Effector memory CD8-positive, alpha-beta T cell (primary cell): ENCODE data around the gene BUB1.

Experiments
- ATAC-seq: fragments of 150-1000 bp; cut with Tn5 transposase; replicated peaks from 2 replicates; pipeline ENCODE4 v1.10.0; 2021; ENCODE audit warnings: mild to moderate bottlenecking, moderate library complexity
- DNase-seq, 3 experiments: peaks; one replicate each; pipeline ENCODE4 v3.0.0; 2021
- H3K27ac Mint-ChIP-seq, 2 donors: one replicate each; pipeline ENCODE4 v1.8.0; 2022; ENCODE audit warnings: mild to moderate bottlenecking in 2 of 2, mixed read lengths in 2 of 2, moderate library complexity in 2 of 2
- H3K27me3 Mint-ChIP-seq, 2 donors: one replicate each; pipeline ENCODE4 v1.8.0; 2022; ENCODE audit warnings: mixed read lengths in 2 of 2
- H3K36me3 Mint-ChIP-seq: one replicate; pipeline ENCODE4 v1.8.0; 2022; ENCODE audit warnings: mild to moderate bottlenecking, moderate library complexity, mixed read lengths; ENCODE audit not compliant: insufficient read depth
- H3K4me1 Mint-ChIP-seq, 2 donors: one replicate each; pipeline ENCODE4 v1.8.0; 2022; ENCODE audit warnings: low read depth in 2 of 2, mixed read lengths in 2 of 2
- H3K4me3 Mint-ChIP-seq, 2 donors: one replicate each; pipeline ENCODE4 v1.8.0; 2022; ENCODE audit warnings: mild to moderate bottlenecking in 2 of 2, mixed read lengths in 2 of 2, moderate library complexity in 2 of 2
- H3K9me3 Mint-ChIP-seq, 2 donors: one replicate each; pipeline ENCODE4 v1.8.0; 2022; ENCODE audit warnings: mixed read lengths in 2 of 2

Gene BUB1

GRCh38 chr2:110660558-110660957 lies 17.3 kb downstream of the BUB1 start:
- ATAC-seq (no peak), DNase-seq (no peak)
- Mint-ChIP-seq H3K27me3 (no peaks in the 10 kb centered on the region), H3K4me1 (peaks cover 8 to 12% of the 10 kb centered on the region in 2 donors), H3K4me3 (no peak overlapping the region), H3K27ac (no peak overlapping the region), H3K9me3 (no peaks in the 10 kb centered on the region), H3K36me3 (peaks cover 6% of the 10 kb centered on the region)

DNA sequence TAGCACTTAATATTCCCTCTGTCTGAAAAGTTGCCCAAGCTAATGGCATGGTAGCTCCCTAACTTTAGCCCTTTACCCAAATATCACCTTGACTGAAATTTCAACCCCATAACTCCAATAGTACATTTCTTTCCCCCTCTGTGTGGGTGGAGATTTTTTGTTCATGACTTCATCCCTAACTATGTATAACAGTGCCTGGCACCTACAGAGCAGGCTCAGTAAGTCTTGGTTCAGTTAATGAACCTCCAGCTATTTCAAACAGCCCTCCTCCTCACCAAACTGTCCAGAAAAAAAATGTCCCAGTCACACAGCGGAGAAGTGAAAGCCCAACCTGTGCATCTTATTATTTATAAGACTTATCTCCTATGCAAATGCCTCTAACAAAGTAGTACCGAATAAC lies 18.6 kb downstream of the BUB1 start:
- Mint-ChIP-seq H3K4me3 (no peak overlapping the region), H3K4me1 (peaks cover 8 to 12% of the 10 kb centered on the region in 2 donors), H3K27me3 (no peaks in the 10 kb centered on the region), H3K36me3 (peaks cover 6% of the 10 kb centered on the region), H3K27ac (no peak overlapping the region), H3K9me3 (no peaks in the 10 kb centered on the region)
- no peak for DNase-seq
- no peak for ATAC-seq

DNA sequence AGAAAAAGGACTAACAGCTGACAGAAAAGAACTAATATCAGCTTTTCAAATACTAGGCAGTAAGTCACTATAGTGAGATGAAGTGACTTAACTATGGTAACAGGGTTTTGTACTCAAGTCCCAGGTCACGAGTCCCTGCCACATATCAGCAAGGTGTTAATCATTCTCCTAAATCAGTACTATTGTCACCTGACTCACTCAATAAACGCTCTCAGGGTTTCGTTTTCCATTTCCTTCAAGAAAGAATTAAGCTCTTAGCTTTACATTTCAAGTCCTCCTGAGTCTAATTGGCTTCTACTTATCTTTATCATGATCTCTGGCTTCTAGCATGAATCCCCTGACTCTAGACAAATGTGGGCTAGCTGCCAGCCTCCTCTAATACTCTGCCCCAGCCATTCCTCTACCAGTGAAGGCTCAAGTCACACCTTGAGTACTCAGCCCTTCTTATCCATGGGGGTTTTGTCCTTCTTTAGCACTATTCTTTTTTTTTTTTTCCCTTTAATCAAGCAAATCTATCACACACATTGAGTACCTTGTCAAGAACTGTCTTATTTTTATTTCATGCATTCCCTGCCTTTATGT lies 20.0 kb downstream of the BUB1 start:
- peak; percentile 97 for ATAC-seq
- H3K4me3 Mint-ChIP-seq: peak overlapping the region; percentile 18 to 43

GRCh38 chr2:110655701-110656100 lies 22.2 kb downstream of the BUB1 start:
- Mint-ChIP-seq H3K27ac (no peak overlapping the region), H3K4me3 (no peak overlapping the region), H3K27me3 (no peaks in the 10 kb centered on the region), H3K9me3 (no peaks in the 10 kb centered on the region), H3K36me3 (peaks cover 6% of the 10 kb centered on the region), H3K4me1 (peaks cover 8 to 12% of the 10 kb centered on the region in 2 donors)
- DNase-seq: no peak
- no peak for ATAC-seq

More for the DNA sequence above, 20.0 kb downstream of the BUB1 start:
- peaks cover 6% of the 10 kb centered on the region for H3K36me3 Mint-ChIP-seq
- peak overlapping the region; percentile 53 to 87 for H3K27ac Mint-ChIP-seq
- H3K4me1 Mint-ChIP-seq: peaks cover 8 to 12% of the 10 kb centered on the region in 2 donors
- H3K9me3 Mint-ChIP-seq: no peaks in the 10 kb centered on the region
- no peak for DNase-seq
- H3K27me3 Mint-ChIP-seq: no peaks in the 10 kb centered on the region

GRCh38 chr2:110653861-110654260 lies 24.0 kb downstream of the BUB1 start:
- no peak for ATAC-seq
- peaks cover 3% of the 10 kb centered on the region for H3K36me3 Mint-ChIP-seq
- H3K27ac Mint-ChIP-seq: no peak overlapping the region
- H3K9me3 Mint-ChIP-seq: no peaks in the 10 kb centered on the region
- H3K4me3 Mint-ChIP-seq: no peak overlapping the region
- H3K27me3 Mint-ChIP-seq: no peaks in the 10 kb centered on the region
- peaks cover 8 to 12% of the 10 kb centered on the region in 2 donors for H3K4me1 Mint-ChIP-seq
- DNase-seq: no peak

DNA sequence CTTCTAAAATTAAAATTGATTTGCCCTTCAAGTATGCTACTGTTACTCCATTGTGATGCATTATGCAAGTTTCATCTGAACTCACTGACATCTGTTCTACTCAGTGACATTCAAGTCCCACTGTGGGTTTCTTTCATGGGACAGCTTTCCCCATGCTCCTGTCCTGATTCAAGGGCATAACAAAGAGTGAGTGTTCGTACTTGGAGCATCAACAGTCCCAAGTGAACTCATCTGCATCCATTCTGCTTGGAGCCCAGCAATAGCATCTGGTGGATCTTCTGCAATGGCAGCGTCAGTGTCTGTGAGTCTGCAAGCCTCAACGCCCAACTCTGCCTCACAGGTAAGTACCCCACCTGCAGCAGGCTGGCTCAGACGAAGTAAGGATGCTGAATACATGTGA lies 27.5 kb downstream of the BUB1 start:
- Mint-ChIP-seq H3K9me3 (no peaks in the 10 kb centered on the region), H3K27me3 (no peaks in the 10 kb centered on the region), H3K27ac (no peak overlapping the region), H3K36me3 (no peaks in the 10 kb centered on the region), H3K4me1 (no peaks in the 10 kb centered on the region), H3K4me3 (no peak overlapping the region)
- DNase-seq (no peak), ATAC-seq (no peak)

DNA sequence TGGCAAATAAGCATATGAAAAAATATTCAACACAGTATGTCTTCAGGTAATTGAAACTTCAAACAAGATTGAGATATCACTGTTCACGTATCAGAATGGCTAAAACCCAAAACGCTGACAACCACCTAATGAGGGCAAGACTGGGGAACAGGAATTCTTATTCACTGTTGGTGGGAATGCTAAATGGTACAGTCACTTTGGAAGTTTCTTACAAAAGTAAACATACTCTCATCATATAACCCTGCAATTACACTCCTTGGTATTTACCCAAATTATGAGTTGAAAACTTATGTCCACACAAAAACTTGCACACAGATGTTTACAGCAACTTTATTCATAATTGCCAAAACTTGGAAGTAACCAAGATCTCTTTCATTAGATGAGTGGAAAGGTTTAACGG lies 30.1 kb downstream of the BUB1 start:
- Mint-ChIP-seq H3K4me3 (no peak overlapping the region), H3K27me3 (no peaks in the 10 kb centered on the region), H3K27ac (no peak overlapping the region), H3K4me1 (peaks cover 0 to 5% of the 10 kb centered on the region in 2 donors), H3K36me3 (no peaks in the 10 kb centered on the region), H3K9me3 (no peaks in the 10 kb centered on the region)
- DNase-seq: no peak
- no peak for ATAC-seq

GRCh38 chr2:110645616-110646015 lies 32.2 kb downstream of the BUB1 start:
- H3K4me1 Mint-ChIP-seq: peaks cover 0 to 5% of the 10 kb centered on the region in 2 donors
- DNase-seq: no peak
- H3K27ac Mint-ChIP-seq: no peak overlapping the region
- no peak overlapping the region for H3K4me3 Mint-ChIP-seq
- no peaks in the 10 kb centered on the region for H3K9me3 Mint-ChIP-seq
- H3K27me3 Mint-ChIP-seq: no peaks in the 10 kb centered on the region
- no peaks in the 10 kb centered on the region for H3K36me3 Mint-ChIP-seq
- no peak for ATAC-seq

DNA sequence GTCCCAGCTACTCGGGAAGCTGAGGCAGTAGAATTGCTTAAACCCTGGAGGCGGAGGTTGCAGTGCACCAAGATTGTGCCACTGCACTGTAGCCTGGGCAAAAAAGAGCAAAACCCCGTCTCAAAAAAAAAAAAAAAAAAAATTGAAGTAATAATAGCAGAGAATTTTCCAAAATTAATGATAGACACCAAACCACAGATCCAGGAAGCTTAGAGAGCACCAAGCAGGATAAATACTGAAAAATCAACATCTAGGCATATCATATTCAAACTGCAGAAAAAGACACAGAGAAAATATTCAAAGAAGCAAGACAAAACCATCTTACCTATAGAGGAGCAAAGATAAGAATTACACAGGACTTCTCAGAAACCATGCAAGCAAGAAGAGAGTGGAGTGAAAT lies 33.5 kb downstream of the BUB1 start:
- H3K36me3 Mint-ChIP-seq: no peaks in the 10 kb centered on the region
- H3K27me3 Mint-ChIP-seq: no peaks in the 10 kb centered on the region
- DNase-seq (no peak), ATAC-seq (no peak)
- peaks cover 0 to 5% of the 10 kb centered on the region in 2 donors for H3K4me1 Mint-ChIP-seq
- no peaks in the 10 kb centered on the region for H3K9me3 Mint-ChIP-seq
- H3K27ac Mint-ChIP-seq: no peak overlapping the region
- no peak overlapping the region for H3K4me3 Mint-ChIP-seq

- Mint-ChIP-seq H3K27ac (no peak overlapping the region), H3K4me3 (no peak overlapping the region), H3K36me3 (no peaks in the 10 kb centered on the region), H3K9me3 (no peaks in the 10 kb centered on the region), H3K27me3 (no peaks in the 10 kb centered on the region), H3K4me1 (peaks cover 0 to 5% of the 10 kb centered on the region in 2 donors)
- DNase-seq (no peak), ATAC-seq (no peak)
These were observed 35.5 kb downstream of the BUB1 start for GRCh38 chr2:110642360-110642759.

GRCh38 chr2:110639972-110640371 lies 37.9 kb downstream of the BUB1 start:
- H3K27ac Mint-ChIP-seq: no peak overlapping the region
- no peak overlapping the region for H3K4me3 Mint-ChIP-seq
- DNase-seq (no peak), ATAC-seq (no peak)
- H3K27me3 Mint-ChIP-seq: no peaks in the 10 kb centered on the region
- no peaks in the 10 kb centered on the region for H3K9me3 Mint-ChIP-seq
- peaks cover 0 to 5% of the 10 kb centered on the region in 2 donors for H3K4me1 Mint-ChIP-seq
- H3K36me3 Mint-ChIP-seq: no peaks in the 10 kb centered on the region

DNA sequence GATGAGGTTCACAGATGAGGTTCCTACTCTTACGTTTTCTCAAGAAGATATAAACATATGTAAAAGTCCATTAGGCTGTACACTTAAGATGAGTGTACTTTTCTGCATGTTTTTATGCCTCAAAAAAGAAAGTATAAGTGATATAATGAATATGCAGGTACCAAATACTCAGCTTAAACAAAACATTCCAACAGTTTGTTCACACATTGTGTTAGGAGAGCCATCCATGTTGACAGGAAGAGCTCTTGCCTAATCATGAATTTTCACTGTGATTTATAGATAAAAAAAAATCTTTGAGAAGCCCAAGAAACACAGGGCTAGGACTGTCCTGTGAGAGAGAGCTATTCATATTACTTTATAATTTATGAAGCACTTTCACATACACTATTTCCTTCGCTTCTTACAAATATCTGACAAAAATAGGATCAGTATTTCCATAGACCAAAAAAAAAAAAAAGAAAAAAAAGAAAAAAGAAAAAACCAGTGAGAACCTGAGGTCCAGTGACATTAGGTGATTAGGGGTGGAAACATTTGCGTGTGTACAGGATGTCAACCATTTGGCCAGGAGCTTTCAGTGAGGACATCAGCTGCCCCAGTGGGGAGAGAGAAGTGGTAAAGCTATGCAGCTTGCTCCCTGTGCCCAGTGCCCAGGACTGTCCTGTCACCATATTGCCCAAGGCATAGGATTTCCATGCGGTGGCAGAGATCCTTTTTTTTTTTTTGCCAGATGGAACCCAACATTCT lies 38.7 kb downstream of the BUB1 start:
- H3K36me3 Mint-ChIP-seq: no peaks in the 10 kb centered on the region
- H3K9me3 Mint-ChIP-seq: no peaks in the 10 kb centered on the region
- H3K4me1 Mint-ChIP-seq: peaks cover 0 to 5% of the 10 kb centered on the region in 2 donors
- no peaks in the 10 kb centered on the region for H3K27me3 Mint-ChIP-seq
- no peak overlapping the region for H3K4me3 Mint-ChIP-seq
- ATAC-seq (no peak), DNase-seq (no peak)
- H3K27ac Mint-ChIP-seq: no peak overlapping the region

GRCh38 chr2:110638004-110638403 lies 39.9 kb downstream of the BUB1 start:
- no peaks in the 10 kb centered on the region for H3K36me3 Mint-ChIP-seq
- H3K27me3 Mint-ChIP-seq: no peaks in the 10 kb centered on the region
- DNase-seq (no peak), ATAC-seq (no peak)
- H3K4me1 Mint-ChIP-seq: peaks cover 0 to 1% of the 10 kb centered on the region in 2 donors
- no peak overlapping the region for H3K27ac Mint-ChIP-seq
- H3K9me3 Mint-ChIP-seq: no peaks in the 10 kb centered on the region
- H3K4me3 Mint-ChIP-seq: no peak overlapping the region

GRCh38 chr2:110637093-110637492 lies 40.8 kb downstream of the BUB1 start:
- Mint-ChIP-seq H3K4me3 (no peak overlapping the region), H3K27ac (no peak overlapping the region), H3K9me3 (no peaks in the 10 kb centered on the region), H3K4me1 (no peaks in the 10 kb centered on the region), H3K27me3 (no peaks in the 10 kb centered on the region), H3K36me3 (no peaks in the 10 kb centered on the region)
- no peak for ATAC-seq
- DNase-seq: no peak
